ENCODE data around the gene COPA. TPM values are rescaled to one million over a fixed set of nuclear protein-coding genes. Genes with fewer than 3 reads are reported as not detected.

COPA gene
- total and polyA plus RNA-seq, 10 of the 15 experiments (the other 5 are each of a cell fraction or from before 2014, with no cell fraction given): 53.7 to 180 (median 123) TPM

DNA sequence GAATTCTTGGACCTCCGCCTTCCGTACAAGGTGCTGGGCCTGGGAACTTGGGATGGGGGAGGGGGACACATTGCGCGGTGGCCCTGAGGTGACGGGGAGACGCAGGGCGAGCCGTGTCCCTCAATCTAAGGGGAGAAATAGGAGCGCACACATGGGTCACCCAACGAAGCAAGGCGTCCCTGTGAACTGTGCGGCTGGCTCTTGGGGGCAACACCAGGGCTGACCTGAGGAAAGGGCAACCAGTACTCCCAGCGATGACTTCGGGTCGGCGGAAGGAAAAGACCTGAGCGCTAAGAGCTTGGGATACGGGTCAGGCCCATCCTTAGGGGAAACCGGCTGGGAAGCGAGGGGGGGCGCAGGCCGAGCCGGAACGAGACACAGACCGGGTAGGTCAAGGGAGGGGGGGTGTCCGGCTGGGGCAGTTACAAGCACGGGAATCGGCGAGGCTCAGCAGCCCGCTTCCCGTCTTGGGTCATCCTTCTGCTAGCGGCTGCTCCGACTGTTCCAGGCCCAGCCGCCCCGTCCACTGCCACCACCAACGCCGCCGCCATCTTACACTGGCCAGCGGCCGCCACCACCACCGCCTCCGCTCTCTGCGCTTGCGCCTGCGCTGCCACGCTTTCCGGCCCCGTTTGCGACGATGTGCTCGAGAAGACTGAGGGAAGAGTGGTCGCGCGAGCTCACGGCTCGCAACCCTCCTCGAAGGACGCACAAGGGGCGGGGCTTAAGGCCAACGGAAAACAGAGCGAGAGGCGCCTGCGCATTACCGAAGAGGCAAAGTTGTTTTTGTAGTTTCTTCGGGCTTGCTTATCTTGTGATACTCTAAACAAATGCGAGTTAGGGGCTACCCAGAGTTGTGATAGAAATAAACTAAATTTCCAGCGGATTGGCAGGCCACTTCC lies 80.9 kb downstream of the COPA start, which contains the start of gene DCAF8 (continued):
- TF ChIP-seq NFYB (IDR thresholded peaks at IDR 0.05; ENCODE audit: insufficient read depth, low read depth, low read length) (no peak), STAT1 (conservative IDR thresholded peaks at IDR 0.05) (0 out of 2 replicates have a peak, but pooled peaks have one; percentile 48), CHD4 (IDR thresholded peaks at IDR 0.05) (no peak), NFYA (IDR thresholded peaks at IDR 0.05; ENCODE audit: borderline replicate concordance, low read depth, low read length) (no peak), ASH2L (IDR thresholded peaks at IDR 0.05; ENCODE audit: borderline replicate concordance, low read depth) (no peak; the same call in 1 of the 2 replicates), RAD51 (IDR thresholded peaks at IDR 0.05) (no peak), SREBF2 (IDR thresholded peaks at IDR 0.05; ENCODE audit: low read length) (no peak), ZNF207 (IDR thresholded peaks at IDR 0.05; ENCODE audit: borderline replicate concordance) (peak; percentile 68), SP1 (IDR thresholded peaks at IDR 0.05; ENCODE audit: low read depth, low read length) (peak; percentile 56), CEBPB (IDR thresholded peaks at IDR 0.05; ENCODE audit: borderline replicate concordance in 1 of 2, low read depth in 2 of 2, low read length in 2 of 2) (no peak), SUPT20H (IDR thresholded peaks at IDR 0.05; ENCODE audit: borderline replicate concordance, control insufficient read depth, low read depth, low read length) (no peak), NBN (IDR thresholded peaks at IDR 0.05) (peak; percentile 19), FOS (IDR thresholded peaks at IDR 0.05; ENCODE audit: borderline replicate concordance, extremely low read depth, insufficient read length) (no peak), CHD1 (IDR thresholded peaks at IDR 0.05; ENCODE audit: low read depth, low read length) (peak; percentile 92), CBFB (IDR thresholded peaks at IDR 0.05; ENCODE audit: low read depth) (peak; percentile 31; the same call in 1 of the 2 replicates), ZBED1 (IDR thresholded peaks at IDR 0.05; ENCODE audit: borderline replicate concordance) (no peak; the same call in 1 of the 2 replicates), MYB (IDR thresholded peaks at IDR 0.05; ENCODE audit: borderline replicate concordance, low read depth, low read length) (0 out of 2 replicates have a peak, but pooled peaks have one; percentile 15), NR2C1 (IDR thresholded peaks at IDR 0.05) (no peak)
- TF ChIP-seq, protein P1, sequence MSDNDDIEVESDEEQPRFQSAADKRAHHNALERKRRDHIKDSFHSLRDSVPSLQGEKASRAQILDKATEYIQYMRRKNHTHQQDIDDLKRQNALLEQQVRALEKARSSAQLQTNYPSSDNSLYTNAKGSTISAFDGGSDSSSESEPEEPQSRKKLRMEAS (IDR thresholded peaks at IDR 0.05; ENCODE audit: low read depth, low read length): peak; percentile 78
- TF ChIP-seq, protein P2, sequence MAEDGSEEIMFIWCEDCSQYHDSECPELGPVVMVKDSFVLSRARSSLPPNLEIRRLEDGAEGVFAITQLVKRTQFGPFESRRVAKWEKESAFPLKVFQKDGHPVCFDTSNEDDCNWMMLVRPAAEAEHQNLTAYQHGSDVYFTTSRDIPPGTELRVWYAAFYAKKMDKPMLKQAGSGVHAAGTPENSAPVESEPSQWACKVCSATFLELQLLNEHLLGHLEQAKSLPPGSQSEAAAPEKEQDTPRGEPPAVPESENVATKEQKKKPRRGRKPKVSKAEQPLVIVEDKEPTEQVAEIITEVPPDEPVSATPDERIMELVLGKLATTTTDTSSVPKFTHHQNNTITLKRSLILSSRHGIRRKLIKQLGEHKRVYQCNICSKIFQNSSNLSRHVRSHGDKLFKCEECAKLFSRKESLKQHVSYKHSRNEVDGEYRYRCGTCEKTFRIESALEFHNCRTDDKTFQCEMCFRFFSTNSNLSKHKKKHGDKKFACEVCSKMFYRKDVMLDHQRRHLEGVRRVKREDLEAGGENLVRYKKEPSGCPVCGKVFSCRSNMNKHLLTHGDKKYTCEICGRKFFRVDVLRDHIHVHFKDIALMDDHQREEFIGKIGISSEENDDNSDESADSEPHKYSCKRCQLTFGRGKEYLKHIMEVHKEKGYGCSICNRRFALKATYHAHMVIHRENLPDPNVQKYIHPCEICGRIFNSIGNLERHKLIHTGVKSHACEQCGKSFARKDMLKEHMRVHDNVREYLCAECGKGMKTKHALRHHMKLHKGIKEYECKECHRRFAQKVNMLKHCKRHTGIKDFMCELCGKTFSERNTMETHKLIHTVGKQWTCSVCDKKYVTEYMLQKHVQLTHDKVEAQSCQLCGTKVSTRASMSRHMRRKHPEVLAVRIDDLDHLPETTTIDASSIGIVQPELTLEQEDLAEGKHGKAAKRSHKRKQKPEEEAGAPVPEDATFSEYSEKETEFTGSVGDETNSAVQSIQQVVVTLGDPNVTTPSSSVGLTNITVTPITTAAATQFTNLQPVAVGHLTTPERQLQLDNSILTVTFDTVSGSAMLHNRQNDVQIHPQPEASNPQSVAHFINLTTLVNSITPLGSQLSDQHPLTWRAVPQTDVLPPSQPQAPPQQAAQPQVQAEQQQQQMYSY (CRISPR knock-in tag; IDR thresholded peaks at IDR 0.05): no peak
- TF ChIP-seq, protein P3, sequence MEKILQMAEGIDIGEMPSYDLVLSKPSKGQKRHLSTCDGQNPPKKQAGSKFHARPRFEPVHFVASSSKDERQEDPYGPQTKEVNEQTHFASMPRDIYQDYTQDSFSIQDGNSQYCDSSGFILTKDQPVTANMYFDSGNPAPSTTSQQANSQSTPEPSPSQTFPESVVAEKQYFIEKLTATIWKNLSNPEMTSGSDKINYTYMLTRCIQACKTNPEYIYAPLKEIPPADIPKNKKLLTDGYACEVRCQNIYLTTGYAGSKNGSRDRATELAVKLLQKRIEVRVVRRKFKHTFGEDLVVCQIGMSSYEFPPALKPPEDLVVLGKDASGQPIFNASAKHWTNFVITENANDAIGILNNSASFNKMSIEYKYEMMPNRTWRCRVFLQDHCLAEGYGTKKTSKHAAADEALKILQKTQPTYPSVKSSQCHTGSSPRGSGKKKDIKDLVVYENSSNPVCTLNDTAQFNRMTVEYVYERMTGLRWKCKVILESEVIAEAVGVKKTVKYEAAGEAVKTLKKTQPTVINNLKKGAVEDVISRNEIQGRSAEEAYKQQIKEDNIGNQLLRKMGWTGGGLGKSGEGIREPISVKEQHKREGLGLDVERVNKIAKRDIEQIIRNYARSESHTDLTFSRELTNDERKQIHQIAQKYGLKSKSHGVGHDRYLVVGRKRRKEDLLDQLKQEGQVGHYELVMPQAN (conservative IDR thresholded peaks at IDR 0.05): 0 out of 2 replicates have a peak, but pooled peaks have one; percentile 59

Data from GM12878 (cell line).